Retinal pigment epithelial cell (primary cell): ENCODE results near the gene RAB7B.
A peak's percentile ranks its signal among the peaks of the same experiment; 100 is the strongest.

ENCODE experiments used
- DNase-seq: peaks from one replicate; pipeline ENCODE4 v3.0.0-alpha.2; 2010; ENCODE audit warnings: low read depth
- H3K4me3 ChIP-seq: 2 replicates; pipeline ENCODE4 v1.5.1; 2011; ENCODE audit warnings: mild to moderate bottlenecking, low read length, control low read depth, moderate library complexity
- TF ChIP-seq, protein P1 (sequence below): conservative IDR thresholded peaks from 2 replicates; pipeline ENCODE4 v1.5.1; 2011; ENCODE audit warnings: low read depth, low read length, control low read depth, inconsistent platforms

RAB7B gene

DNA sequence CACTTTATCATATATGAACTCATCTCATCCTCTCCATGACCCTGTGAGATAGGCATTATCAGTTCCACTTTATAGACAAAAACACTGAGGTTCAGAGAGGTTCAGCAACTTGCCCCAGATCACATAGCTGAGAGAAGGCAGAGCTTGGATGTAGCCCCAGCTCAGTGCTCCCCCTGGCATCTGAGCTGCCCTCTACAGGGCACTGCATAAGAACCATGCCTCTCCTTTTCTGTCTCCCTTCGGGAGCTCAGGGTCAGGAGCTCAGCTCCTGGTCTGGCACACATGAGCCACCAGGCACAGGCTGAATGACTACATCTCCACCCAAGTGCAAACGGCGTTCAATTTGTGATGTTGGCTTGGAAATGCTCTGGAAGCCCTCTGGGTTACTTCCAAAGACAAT lies 16.9 kb downstream of the RAB7B start:
- TF ChIP-seq, protein P1, sequence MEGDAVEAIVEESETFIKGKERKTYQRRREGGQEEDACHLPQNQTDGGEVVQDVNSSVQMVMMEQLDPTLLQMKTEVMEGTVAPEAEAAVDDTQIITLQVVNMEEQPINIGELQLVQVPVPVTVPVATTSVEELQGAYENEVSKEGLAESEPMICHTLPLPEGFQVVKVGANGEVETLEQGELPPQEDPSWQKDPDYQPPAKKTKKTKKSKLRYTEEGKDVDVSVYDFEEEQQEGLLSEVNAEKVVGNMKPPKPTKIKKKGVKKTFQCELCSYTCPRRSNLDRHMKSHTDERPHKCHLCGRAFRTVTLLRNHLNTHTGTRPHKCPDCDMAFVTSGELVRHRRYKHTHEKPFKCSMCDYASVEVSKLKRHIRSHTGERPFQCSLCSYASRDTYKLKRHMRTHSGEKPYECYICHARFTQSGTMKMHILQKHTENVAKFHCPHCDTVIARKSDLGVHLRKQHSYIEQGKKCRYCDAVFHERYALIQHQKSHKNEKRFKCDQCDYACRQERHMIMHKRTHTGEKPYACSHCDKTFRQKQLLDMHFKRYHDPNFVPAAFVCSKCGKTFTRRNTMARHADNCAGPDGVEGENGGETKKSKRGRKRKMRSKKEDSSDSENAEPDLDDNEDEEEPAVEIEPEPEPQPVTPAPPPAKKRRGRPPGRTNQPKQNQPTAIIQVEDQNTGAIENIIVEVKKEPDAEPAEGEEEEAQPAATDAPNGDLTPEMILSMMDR = peak; percentile 17
- H3K4me3 ChIP-seq = no peak overlapping the region
- no peak for DNase-seq

DNA sequence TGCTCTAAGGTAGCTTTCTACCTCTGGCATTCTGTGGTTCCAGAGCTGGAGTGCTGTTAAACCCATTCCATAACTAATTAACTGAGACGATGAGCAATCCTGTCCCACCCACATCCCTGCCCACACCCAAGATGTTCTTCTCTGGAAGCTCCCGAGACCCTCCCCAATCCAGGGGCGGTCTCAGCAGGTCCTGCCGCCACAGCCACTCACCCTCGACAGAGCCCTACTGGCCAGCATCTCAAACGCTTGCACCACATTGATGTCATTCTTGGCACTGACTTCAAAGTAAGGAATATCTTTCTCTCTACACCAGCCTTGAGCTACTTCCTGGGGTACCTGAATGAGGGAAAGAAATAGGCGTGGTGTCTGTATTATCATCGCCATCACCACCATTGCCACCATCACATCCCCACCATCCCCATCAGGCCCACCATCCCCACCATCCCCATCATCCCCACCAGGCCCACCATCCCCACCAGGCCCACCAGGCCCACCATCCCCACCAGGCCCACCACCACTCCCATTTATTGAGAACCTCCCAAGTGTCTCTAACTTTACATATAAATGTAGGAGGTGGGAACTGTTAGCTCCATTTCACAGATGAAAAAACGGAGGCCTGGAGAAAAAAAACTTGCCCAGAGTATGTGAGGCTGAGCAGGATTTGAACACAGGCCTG lies 17.7 kb downstream of the RAB7B start:
- no peak overlapping the region for H3K4me3 ChIP-seq
- TF ChIP-seq, protein P1 = no peak
- DNase-seq = no peak

DNA sequence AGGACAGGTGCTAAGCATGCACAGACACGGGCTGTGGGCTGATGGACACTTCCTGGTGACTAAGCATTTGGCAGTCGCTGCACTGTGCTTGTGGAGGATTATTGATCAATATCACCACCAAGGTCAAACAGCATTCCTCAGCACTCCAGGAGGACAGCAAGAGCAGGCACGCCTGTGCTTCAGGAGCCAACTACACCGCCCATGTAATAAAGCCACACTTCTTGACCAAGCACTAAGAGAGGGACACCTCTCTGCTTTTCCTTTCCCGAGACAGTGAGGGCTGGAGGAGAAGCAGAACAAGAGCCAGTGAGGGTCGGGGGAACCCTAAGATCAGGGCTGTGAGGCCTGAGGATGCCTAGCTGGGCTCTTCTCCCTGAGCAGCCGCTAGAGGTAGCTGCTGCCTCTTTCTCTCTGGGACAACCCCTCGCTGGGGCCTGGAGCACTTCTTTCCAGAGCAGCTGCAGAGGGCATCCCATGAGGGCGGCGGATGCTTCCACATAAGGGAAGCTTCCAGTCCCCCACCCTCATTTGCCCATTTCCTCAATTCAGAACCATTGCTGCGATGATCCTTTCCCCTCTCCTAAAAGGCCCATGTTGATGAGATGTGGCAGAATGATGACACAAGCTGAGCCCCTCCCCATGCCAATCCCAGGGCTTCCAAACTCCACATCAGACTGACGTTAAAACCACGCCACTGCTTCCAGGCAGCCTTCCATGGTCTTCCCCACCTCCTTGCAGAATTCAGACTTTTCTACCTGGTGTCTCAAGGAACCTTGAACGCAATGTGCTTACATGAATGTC lies 19.1 kb downstream of the RAB7B start:
- TF ChIP-seq, protein P1 = peak; percentile 93
- DNase-seq = no peak
- H3K4me3 ChIP-seq = no peak overlapping the region

DNA sequence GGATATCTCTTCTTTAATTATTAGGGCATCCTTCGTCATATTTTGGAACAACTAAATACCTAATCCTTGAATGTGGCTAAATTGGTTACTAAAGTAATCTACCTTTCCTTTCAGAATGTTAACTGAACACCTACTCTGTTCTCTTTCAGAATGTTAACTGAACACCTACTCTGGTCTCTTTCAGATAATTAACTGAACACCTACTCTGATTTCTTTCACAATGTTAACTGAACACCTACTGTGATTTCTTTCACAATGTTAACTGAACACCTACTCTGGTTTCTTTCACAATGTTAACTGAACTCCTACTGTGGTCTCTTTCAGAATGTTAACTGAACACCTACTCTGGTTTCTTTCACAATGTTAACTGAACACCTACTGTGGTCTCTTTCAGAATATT lies 21.9 kb downstream of the RAB7B start:
- H3K4me3 ChIP-seq = no peak overlapping the region
- no peak for DNase-seq
- TF ChIP-seq, protein P1 = no peak

DNA sequence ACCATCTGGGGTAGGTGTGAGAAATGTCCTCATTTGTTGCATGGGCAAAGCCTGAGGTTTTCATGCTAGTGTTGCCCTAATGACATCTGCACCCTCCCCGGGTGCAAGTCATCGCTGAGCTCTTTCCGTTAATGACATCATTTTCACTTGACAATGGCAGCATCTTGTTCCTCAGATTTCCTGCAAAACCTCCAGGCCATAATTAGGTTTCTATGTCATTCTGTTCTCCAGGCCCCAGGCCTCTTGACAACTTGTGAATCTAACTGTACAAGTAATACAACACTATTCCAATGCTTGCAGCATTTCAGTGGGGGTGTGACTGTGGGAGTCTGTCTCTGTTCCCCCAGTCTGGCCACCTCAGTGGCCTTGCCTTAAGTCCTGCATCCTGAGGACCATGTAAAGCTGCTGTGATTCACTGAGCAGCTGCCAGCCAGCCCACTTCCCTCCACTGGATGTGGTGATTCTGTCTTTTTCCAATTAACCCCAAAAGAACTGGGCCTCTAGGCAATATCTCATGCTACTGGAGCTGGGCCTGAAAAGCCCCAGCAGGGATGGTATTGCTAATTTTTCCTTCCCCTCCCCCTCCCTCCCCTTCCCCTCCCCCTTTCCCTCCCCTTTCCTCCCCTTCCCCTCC lies 22.8 kb downstream of the RAB7B start:
- DNase-seq = no peak
- no peak overlapping the region for H3K4me3 ChIP-seq
- TF ChIP-seq, protein P1 = no peak

DNA sequence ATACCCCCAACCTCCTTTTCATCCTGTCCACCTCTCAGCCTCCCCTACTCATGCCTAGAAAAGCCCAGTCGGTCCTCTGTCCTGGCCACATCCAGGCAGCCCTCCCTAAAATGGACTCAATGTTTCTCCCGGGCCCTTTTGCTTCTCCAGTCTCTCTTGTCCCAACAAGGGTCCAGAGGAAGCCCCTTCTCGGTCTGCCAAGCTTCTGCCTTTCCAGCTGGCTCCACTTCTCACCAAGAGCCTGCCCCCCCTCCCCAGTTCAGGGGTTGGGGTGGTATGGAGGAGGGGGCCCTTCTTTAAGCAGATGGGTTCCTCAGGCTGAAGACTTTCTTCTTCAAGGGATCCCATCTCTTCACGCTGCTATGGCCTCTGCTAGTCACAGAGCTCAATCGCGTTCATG lies 23.9 kb downstream of the RAB7B start:
- TF ChIP-seq, protein P1 = no peak
- no peak overlapping the region for H3K4me3 ChIP-seq
- DNase-seq = no peak
